C4-2B (cell line): ENCODE measurements around the gene IQGAP2.

Experiments used
- H3K27ac ChIP-seq: fragments of 450-650 bp; 2 replicates; pipeline ENCODE4 v1.5.1; 2017
- CTCF ChIP-seq: fragments of 450-650 bp; conservative IDR thresholded peaks from 2 replicates; pipeline ENCODE4 v1.5.1; 2017; ENCODE audit warnings: mild to moderate bottlenecking
- ZFX ChIP-seq: fragments of 450-650 bp; IDR thresholded peaks from 2 replicates; pipeline ENCODE4 v1.6.1; 2017

Gene IQGAP2

GRCh38 chr5:76443066-76443800 is 40.1 kb downstream of the IQGAP2 start:
- no peak overlapping the region for H3K27ac ChIP-seq
- TF ChIP-seq CTCF (no peak), ZFX (no peak)

GRCh38 chr5:76445063-76445462 is 42.0 kb downstream of the IQGAP2 start:
- no peak for TF ChIP-seq ZFX

GRCh38 chr5:76445830-76446229 is 42.7 kb downstream of the IQGAP2 start:
- H3K27ac ChIP-seq = no peak overlapping the region
- no peak for TF ChIP-seq CTCF
- TF ChIP-seq ZFX = no peak

More at GRCh38 chr5:76445063-76445462, 42.0 kb downstream of the IQGAP2 start:
- no peak overlapping the region for H3K27ac ChIP-seq

- no peak overlapping the region for H3K27ac ChIP-seq
- TF ChIP-seq ZFX = no peak
These were observed 43.7 kb downstream of the IQGAP2 start for GRCh38 chr5:76446776-76447175.

GRCh38 chr5:76449606-76450005 is 46.5 kb downstream of the IQGAP2 start:
- TF ChIP-seq CTCF (no peak), ZFX (no peak)
- no peak overlapping the region for H3K27ac ChIP-seq

GRCh38 chr5:76450054-76450453 is 47.0 kb downstream of the IQGAP2 start:
- no peak overlapping the region for H3K27ac ChIP-seq
- no peak for TF ChIP-seq ZFX

GRCh38 chr5:76451031-76451701 is 48.1 kb downstream of the IQGAP2 start:
- H3K27ac ChIP-seq = no peak overlapping the region
- TF ChIP-seq CTCF (no peak), ZFX (no peak)

GRCh38 chr5:76455531-76456133 is 52.5 kb downstream of the IQGAP2 start:
- H3K27ac ChIP-seq = no peak overlapping the region
- no peak for TF ChIP-seq CTCF
- TF ChIP-seq ZFX = no peak

GRCh38 chr5:76456258-76456657 is 53.2 kb downstream of the IQGAP2 start:
- H3K27ac ChIP-seq = no peak overlapping the region
- no peak for TF ChIP-seq CTCF
- no peak for TF ChIP-seq ZFX
